ENCODE results near the gene ELK1.

Gene ELK1

GRCh38 chrX:47649271-47649670 lies 1.1 kb downstream of the ELK1 start:
- Histone ChIP-seq H3K27ac (no peak overlapping the region), H3K36me3 (ENCODE audit: insufficient read depth) (no peaks in the 10 kb centered on the region), H3K4me3 (IDR thresholded peaks at IDR 0.05; ENCODE audit: insufficient read depth, low read depth, low read length) (no peak overlapping the region), H3K4me2 (peak overlapping the region; percentile 45; the same call in 1 of the 2 replicates), H4K20me1 (ENCODE audit: insufficient read depth) (no peaks in the 10 kb centered on the region), H3K27me3 (ENCODE audit: insufficient read depth, low read depth) (no peaks in the 10 kb centered on the region), H2AFZ (ENCODE audit: low read depth) (no peak overlapping the region), H3K4me1 (ENCODE audit: low read depth, poor library complexity, severe bottlenecking) (peaks cover 21% of the 10 kb centered on the region), H3K79me2 (ENCODE audit: insufficient read depth, low read depth) (peaks cover 16% of the 10 kb centered on the region), H3K9ac (no peak overlapping the region)
- TF ChIP-seq CTCF (conservative IDR thresholded peaks at IDR 0.05; ENCODE audit: low read depth, low read length) = no peak

- Histone ChIP-seq H4K20me1 (ENCODE audit: insufficient read depth) (no peaks in the 10 kb centered on the region), H3K27me3 (ENCODE audit: insufficient read depth, low read depth) (no peaks in the 10 kb centered on the region), H3K79me2 (ENCODE audit: insufficient read depth, low read depth) (peaks cover 20% of the 10 kb centered on the region), H3K9ac (no peak overlapping the region), H2AFZ (ENCODE audit: low read depth) (no peak overlapping the region), H3K4me2 (no peak overlapping the region), H3K27ac (no peak overlapping the region), H3K4me1 (ENCODE audit: low read depth, poor library complexity, severe bottlenecking) (peaks cover 21% of the 10 kb centered on the region), H3K36me3 (ENCODE audit: insufficient read depth) (no peaks in the 10 kb centered on the region), H3K4me3 (IDR thresholded peaks at IDR 0.05; ENCODE audit: insufficient read depth, low read depth, low read length) (no peak overlapping the region)
- no peak for TF ChIP-seq CTCF (conservative IDR thresholded peaks at IDR 0.05; ENCODE audit: low read depth, low read length)
Observed at GRCh38 chrX:47648376-47648775, 2.0 kb downstream of the ELK1 start.

- peaks cover 20% of the 10 kb centered on the region for H3K79me2 ChIP-seq (ENCODE audit: insufficient read depth, low read depth)
- H3K4me3 ChIP-seq (IDR thresholded peaks at IDR 0.05; ENCODE audit: insufficient read depth, low read depth, low read length) = no peak overlapping the region
- no peaks in the 10 kb centered on the region for H3K27me3 ChIP-seq (ENCODE audit: insufficient read depth, low read depth)
- TF ChIP-seq CTCF (conservative IDR thresholded peaks at IDR 0.05; ENCODE audit: low read depth, low read length) = no peak
- no peak overlapping the region for H3K27ac ChIP-seq
- no peaks in the 10 kb centered on the region for H3K36me3 ChIP-seq (ENCODE audit: insufficient read depth)
- no peaks in the 10 kb centered on the region for H4K20me1 ChIP-seq (ENCODE audit: insufficient read depth)
- no peak overlapping the region for H3K4me2 ChIP-seq
- peaks cover 12% of the 10 kb centered on the region for H3K4me1 ChIP-seq (ENCODE audit: low read depth, poor library complexity, severe bottlenecking)
- H3K9ac ChIP-seq = no peak overlapping the region
- no peak overlapping the region for H2AFZ ChIP-seq (ENCODE audit: low read depth)
Observed at GRCh38 chrX:47646636-47647035, 3.7 kb downstream of the ELK1 start.

GRCh38 chrX:47645530-47645929 lies 4.8 kb downstream of the ELK1 start:
- H3K4me1 ChIP-seq (ENCODE audit: low read depth, poor library complexity, severe bottlenecking) = peaks cover 11% of the 10 kb centered on the region
- H3K79me2 ChIP-seq (ENCODE audit: insufficient read depth, low read depth) = peaks cover 20% of the 10 kb centered on the region
- H2AFZ ChIP-seq (ENCODE audit: low read depth) = no peak overlapping the region
- no peak overlapping the region for H3K27ac ChIP-seq
- no peaks in the 10 kb centered on the region for H3K27me3 ChIP-seq (ENCODE audit: insufficient read depth, low read depth)
- H3K4me3 ChIP-seq (IDR thresholded peaks at IDR 0.05; ENCODE audit: insufficient read depth, low read depth, low read length) = no peak overlapping the region
- TF ChIP-seq CTCF (conservative IDR thresholded peaks at IDR 0.05; ENCODE audit: low read depth, low read length) = no peak
- no peaks in the 10 kb centered on the region for H3K36me3 ChIP-seq (ENCODE audit: insufficient read depth)
- no peaks in the 10 kb centered on the region for H4K20me1 ChIP-seq (ENCODE audit: insufficient read depth)
- H3K9ac ChIP-seq = no peak overlapping the region
- H3K4me2 ChIP-seq = no peak overlapping the region

Data from KMS-11 (cell line).